ENCODE results near the gene LYRM2. TPM values are rescaled to one million over a fixed set of nuclear protein-coding genes. Genes with fewer than 3 reads are reported as not detected.

The LYRM2 gene
- total and polyA plus RNA-seq, 9 of the 15 experiments (the other 6 are each of a cell fraction or from before 2014, with no cell fraction given) = 13.9 to 115 (median 42.9) TPM

GRCh38 chr6:89675949-89676748 is 37.6 kb upstream of the LYRM2 start (continued):
- TF ChIP-seq CHD7 (IDR thresholded peaks at IDR 0.05; ENCODE audit: low read depth, low read length) (no peak), SMARCB1 (IDR thresholded peaks at IDR 0.05; ENCODE audit: insufficient read length, low read depth) (no peak), MAFG (tag; conservative IDR thresholded peaks at IDR 0.05) (peak; percentile 38; the same call in 1 of the 2 replicates), ZNF696 (CRISPR knock-in tag; conservative IDR thresholded peaks at IDR 0.05) (no peak), KAT2B (IDR thresholded peaks at IDR 0.05; ENCODE audit: low read depth, low read length) (no peak), CBX1 (IDR thresholded peaks at IDR 0.05; ENCODE audit: low read depth) (no peak), MAFF (IDR thresholded peaks at IDR 0.05; ENCODE audit: low read length) (peak; percentile 48), GMEB1 (CRISPR knock-in tag; IDR thresholded peaks at IDR 0.05) (no peak), CHCHD3 (CRISPR knock-in tag; IDR thresholded peaks at IDR 0.05) (no peak), MYC (IDR thresholded peaks at IDR 0.05; ENCODE audit: low read depth, low read length) (no peak), MYC (CRISPR knock-in tag; IDR thresholded peaks at IDR 0.05; ENCODE audit: borderline replicate concordance, low read depth) (no peak), CSDE1 (IDR thresholded peaks at IDR 0.05) (no peak), RNF2 (IDR thresholded peaks at IDR 0.05) (no peak)

All from K562 (cell line).